ENCODE results near the gene ZNG1B.
"Not testable (repeated sequence)": the region's sequence is repeated elsewhere in the genome, so short reads cannot be mapped to it uniquely, and the experiment has no call there.

ZNG1B gene

DNA sequence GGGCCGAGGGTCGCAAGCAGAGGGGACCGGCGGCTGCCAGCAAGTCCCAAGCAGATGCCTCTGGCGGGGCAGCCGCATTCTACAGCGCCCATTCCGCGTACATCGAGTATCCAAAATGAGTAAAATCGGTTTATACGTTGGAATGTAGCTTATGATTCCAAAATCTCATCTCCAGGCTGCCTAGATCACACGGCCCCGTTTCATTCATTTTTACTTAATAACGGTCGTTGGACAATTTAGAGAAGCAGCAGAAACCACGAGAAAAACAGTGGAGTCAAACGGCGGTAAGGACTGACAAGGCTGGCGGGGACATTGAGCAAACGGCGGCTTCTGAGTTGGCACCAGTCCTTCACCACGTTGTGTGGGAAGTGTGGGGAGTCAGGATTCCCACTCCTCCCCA lies 66.6 kb downstream of the ZNG1B start:
- not testable (repeated sequence) for DNase-seq

DNA sequence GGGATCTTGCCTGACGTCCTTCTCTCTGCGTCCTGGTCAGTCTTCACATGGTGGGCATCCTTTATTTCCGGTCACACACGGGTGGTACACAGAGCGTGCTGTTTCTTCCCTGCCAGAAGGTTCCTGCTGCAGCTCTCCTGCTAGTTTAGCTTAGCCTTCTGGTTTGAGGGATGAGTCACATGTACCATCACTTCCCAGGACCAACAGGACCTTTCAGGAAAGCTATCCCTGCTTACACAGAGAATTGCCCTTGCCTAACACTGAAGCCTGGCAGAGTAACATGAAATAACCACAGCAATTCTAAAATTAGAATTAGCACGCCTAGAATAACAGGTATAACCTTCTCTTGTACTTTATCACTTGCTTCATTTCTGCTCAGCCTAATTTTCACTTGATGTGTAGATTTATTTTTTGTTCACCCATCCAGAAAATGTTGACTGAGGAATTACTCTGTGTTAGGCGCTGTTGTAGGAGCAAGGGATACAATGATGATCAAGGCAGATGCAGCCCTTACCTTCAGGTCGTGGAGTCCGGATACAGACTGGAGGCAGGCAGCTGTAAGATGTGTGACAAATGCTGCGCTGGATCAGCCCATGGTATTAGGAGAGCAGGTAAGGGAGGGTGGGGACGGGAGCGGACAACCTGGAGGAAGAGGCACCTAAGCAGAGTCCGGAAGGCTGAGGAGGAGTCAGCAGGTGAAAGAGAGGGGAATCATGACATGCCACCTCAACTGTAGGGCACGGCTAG lies 70.1 kb downstream of the ZNG1B start:
- not testable (repeated sequence) for DNase-seq

GRCh38 chr2:113508187-113508586 lies 70.7 kb downstream of the ZNG1B start:
- not testable (repeated sequence) for DNase-seq

- DNase-seq, result not testable (repeated sequence)
Measured at GRCh38 chr2:113510913-113511312, 73.4 kb downstream of the ZNG1B start.

GRCh38 chr2:113511859-113512258 lies 74.4 kb downstream of the ZNG1B start:
- not testable (repeated sequence) for DNase-seq

- not testable (repeated sequence) for DNase-seq
Measured at GRCh38 chr2:113515457-113515856, 78.0 kb downstream of the ZNG1B start.

GRCh38 chr2:113515995-113516394 lies 78.5 kb downstream of the ZNG1B start:
- not testable (repeated sequence) for DNase-seq

- DNase-seq, result not testable (repeated sequence)
Measured at GRCh38 chr2:113517025-113517424, 79.5 kb downstream of the ZNG1B start.

GRCh38 chr2:113520837-113521236 lies 83.3 kb downstream of the ZNG1B start:
- DNase-seq, result not testable (repeated sequence)

GRCh38 chr2:113521492-113521891 lies 84.0 kb downstream of the ZNG1B start:
- not testable (repeated sequence) for DNase-seq

DNA sequence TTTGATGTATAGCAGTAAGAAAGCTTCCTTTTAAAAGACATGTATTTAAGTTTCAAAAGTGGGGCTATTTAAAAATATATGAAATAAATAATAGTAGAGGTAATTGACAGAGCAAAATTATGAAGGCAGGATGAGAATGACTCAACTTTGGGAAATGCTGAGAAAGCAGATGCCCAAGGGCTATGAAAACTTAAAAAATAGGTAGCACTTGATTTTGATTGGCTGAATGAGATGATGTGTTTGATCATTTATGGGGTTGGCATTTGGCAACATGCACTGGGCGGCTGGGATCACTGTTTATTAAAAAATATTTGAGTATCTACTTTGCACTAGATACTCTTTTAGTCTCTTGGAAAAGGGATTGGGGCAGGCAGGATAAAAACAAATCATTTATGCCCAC lies 87.5 kb downstream of the ZNG1B start:
- DNase-seq, result not testable (repeated sequence)

DNA sequence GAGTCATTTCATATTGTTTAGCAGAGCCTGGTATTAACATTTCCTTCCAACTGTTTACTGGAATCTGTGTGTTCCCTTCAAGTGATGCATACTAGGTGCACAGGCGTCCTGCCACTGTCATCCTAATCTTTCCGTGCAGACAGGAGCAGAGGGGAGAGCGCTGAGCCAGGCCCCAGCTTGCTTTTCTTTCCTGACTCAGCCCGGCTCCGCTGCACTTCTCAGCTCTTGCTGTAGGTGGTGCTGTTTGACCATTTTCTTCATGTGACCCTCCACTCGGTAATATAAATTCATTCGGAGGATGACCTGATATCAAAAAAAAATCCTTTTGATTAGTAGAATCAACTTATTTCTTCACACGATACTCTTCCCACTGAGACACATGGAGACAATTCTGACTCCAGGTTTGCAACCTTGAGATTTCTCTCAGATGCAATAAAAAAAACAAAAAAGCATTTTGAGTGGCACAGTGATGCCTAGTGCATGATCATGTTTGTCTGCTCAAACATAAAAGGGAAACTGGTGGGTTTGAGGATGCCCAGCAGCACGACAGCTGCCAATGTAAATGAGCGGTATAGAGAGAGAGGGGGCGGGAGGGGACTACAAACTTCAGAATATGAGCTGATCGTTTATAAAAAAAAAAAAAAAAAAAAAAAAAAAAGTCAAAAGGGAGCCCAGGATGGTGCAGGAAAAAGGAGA lies 90.0 kb downstream of the ZNG1B start:
- DNase-seq, result not testable (repeated sequence)

DNA sequence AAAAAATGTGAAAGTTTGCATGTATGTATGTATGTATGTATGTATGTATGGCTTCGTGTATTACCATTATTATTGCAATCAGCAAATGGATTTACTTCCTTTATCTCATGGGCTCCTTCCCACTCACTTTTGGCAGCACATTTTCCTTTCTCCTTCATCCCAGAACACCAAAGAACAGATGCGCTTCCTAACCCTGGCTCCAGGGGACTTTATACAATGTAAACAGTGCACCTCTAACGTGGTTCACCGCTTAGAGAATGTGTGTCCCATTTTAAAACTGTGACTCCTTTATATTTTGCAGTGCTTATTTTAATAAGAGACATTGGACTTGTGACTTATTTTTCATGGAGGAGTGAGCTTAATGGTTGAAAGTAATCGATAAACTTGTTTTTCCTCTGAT lies 90.6 kb downstream of the ZNG1B start:
- DNase-seq, result not testable (repeated sequence)

- not testable (repeated sequence) for DNase-seq
Measured at GRCh38 chr2:113528904-113529303, 91.4 kb downstream of the ZNG1B start.

DNA sequence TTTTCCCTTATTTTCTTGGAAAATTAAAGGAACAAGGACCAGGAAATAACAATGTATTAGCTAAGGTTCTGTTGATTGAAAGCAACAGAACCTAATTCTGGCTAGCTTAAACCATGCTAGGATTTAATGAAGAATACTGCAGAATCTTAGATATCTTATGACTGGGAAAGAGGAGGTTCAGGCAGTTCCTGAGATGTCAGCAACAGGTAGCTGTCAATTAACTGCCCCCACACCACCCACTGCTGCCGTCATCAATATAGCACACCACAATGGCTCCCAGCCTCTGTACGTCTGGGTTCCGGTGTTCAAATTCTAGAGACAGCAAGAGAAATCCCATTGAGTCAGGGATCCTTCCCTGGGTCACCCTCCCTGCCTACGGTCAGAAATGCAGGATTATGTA lies 95.5 kb downstream of the ZNG1B start:
- DNase-seq, result not testable (repeated sequence)

GRCh38 chr2:113536573-113536972 lies 99.1 kb downstream of the ZNG1B start:
- DNase-seq, result not testable (repeated sequence)

DNA sequence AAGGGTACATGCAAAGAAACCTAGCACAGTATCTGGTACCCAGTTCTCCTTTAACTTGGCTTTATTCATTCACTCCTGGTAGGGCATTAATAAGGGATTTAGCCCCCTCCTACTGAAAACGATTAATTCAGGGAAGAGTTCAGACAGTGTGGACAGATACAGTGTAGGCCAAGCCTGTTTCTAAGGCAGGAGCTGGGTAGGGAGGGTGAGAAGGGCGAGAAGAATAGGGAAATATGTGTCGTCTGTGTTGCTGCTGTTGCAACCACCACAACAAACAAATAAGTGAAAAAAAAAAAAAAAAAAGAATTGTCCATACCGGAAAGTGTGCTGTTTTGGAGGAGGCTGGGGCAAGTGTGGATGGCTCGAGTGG lies 103.3 kb downstream of the ZNG1B start:
- DNase-seq, result not testable (repeated sequence)

DNA sequence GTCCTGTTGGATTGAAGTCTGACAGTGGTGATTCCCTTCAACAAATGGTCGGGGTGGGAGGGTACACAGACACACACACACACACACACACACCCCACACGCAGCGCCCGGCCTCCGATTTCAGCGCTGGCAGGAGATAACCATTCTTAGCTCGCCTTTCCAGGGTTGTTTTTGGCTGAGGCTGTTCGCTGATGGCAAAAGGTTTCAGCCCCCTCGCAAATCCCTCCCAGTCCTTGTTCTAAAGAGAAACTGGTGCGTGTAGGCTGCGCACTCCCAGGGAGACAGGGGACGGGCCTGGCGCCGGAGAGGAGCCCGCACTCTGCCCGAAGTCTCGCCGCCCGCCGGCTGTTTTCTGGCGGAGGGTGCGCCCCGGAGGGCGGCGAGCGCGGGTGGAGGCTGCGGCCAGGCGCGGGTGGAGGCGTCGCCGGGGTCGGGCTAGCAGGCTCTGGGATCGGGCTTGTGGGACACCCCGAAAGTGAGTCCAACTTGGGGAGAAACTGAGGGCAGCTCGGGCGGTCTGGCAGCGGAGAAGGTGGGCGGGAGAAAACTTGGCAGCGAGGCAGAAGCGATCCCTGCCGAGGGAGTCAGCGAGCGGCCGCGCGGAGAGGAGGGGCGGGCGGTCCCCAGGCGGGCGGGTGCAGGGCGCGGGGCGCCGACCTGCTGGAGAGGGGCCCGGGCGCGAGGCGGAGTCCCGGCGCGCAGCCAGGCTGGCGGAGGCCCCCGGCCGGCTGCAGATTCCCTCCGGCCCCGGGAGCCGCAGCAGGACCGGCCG lies 103.9 kb downstream of the ZNG1B start:
- DNase-seq, result not testable (repeated sequence)

DNA sequence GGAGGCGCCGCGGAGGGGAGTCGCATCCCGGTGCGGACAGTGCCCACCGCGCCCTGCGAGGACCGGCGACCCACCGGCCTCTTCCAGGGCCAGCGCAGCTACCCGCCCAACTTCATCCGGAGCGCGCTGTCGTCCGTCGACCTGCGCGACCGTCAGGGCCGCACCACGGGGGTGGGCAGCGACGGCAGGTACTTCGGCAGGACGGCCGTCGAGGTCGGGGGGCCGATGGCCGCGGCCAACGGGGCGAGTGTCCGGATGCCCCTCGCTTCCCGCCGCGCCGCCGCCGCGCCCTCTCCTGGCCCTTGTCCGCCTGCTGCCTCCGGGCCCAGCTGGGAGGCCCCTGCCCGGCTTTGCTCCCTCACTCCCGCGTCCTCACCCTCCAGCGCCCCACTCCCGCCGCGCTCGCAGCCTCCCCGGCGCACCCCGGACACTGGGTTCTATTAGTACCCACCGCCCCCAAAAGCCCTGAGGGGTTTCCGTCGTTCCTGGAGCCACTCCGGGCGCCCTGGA lies 104.5 kb downstream of the ZNG1B start:
- not testable (repeated sequence) for DNase-seq

GRCh38 chr2:113542529-113542928 lies 105.0 kb downstream of the ZNG1B start:
- DNase-seq, result not testable (repeated sequence)
